ENCODE data around the gene ENGASE.

- TF ChIP-seq POLR2AphosphoS5 (IDR thresholded peaks at IDR 0.05; ENCODE audit: borderline replicate concordance, low read depth, low read length) = no peak
- TF ChIP-seq EZH2 (IDR thresholded peaks at IDR 0.05) = no peak
- TF ChIP-seq FOXP2 (optimal IDR thresholded peaks at IDR 0.05; ENCODE audit: control extremely low read depth, extremely low read length, insufficient read depth) = no peak
These were observed 16.0 kb downstream of the ENGASE start for GRCh38 chr17:79090443-79091225.
